Activated CD8-positive, alpha-beta memory T cell treated with anti-CD3 and anti-CD28 coated beads for 4 hours (primary cell): ENCODE measurements around the gene BRD3OS.

Experiments used
- DNase-seq, 2 donors: peaks; one replicate each; pipeline ENCODE4 v3.0.0-alpha.2; 2020; ENCODE audit warnings: low read depth in 2 of 2

BRD3OS gene

GRCh38 chr9:134004881-134005280, 20.4 kb upstream of the BRD3OS start:
- no peak for DNase-seq

DNA sequence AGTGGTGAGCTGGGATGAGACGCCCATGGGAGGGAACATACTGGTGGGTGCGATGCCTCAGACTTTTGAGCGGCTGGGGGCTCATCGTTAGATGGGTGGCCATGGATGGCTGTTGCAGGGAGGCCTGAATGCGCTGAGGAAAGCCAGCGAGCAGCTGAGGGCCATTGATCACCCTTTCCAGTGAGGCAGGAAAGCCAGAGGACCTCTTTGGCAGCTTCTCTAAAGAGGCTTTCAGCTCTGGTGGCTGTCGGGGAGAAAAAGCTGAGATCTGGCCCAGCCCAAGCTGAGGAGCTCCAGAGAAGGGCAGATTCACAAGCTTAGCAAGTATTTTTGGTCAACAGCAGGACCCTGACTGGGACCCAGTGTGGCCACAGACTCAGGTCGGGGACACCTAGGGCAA, 19.9 kb upstream of the BRD3OS start:
- no peak for DNase-seq

DNA sequence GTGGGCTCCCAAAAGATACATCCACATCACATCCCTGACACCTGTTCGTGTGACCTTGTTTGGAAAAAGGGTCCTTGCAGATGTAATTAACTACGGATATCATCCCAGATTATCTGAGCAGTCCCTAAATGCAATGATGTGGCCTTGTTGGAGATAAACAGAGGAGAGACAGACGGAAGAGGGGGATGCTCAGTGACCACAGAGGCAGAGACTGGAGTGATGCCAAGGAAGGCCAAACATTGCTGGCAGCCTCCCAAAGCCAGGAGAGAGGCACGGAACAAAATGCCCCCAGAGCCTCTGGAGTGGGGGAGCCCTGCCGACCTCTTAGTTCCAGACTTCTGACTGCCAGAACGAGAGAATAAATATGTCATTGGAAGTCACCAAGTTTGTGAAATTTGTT, 18.1 kb upstream of the BRD3OS start:
- DNase-seq = no peak

- no peak for DNase-seq
Measured at GRCh38 chr9:134007571-134007970, 17.7 kb upstream of the BRD3OS start.

- no peak for DNase-seq
Measured at GRCh38 chr9:134010310-134011173, 14.7 kb upstream of the BRD3OS start.

DNA sequence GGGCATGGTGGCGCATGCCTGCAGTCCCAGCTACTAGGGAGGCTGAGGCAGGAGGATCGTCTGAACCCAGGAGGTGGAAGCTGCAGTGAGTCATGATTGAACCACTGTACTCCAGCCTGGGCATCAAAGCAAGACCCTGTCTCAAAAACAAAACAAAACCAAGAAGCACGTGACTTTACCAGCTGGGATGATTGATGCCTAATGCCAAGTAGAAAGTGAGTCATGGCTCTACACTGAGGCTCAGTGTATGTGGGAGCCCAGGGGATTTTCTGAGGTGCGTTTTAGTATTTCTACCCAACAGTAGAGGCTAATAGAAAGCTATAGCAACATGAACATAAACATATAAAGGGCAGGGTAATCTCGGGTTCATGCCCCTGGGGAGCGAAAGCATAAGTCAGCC, 13.9 kb upstream of the BRD3OS start:
- no peak for DNase-seq

GRCh38 chr9:134014946-134015345, 10.3 kb upstream of the BRD3OS start:
- no peak for DNase-seq

- no peak for DNase-seq
Measured at GRCh38 chr9:134024214-134024792, 978 bp upstream of the BRD3OS start.

- DNase-seq = peak in 1 of 2 donors; percentile 6
Measured at GRCh38 chr9:134025606-134026541, 593 bp downstream of the BRD3OS start.

DNA sequence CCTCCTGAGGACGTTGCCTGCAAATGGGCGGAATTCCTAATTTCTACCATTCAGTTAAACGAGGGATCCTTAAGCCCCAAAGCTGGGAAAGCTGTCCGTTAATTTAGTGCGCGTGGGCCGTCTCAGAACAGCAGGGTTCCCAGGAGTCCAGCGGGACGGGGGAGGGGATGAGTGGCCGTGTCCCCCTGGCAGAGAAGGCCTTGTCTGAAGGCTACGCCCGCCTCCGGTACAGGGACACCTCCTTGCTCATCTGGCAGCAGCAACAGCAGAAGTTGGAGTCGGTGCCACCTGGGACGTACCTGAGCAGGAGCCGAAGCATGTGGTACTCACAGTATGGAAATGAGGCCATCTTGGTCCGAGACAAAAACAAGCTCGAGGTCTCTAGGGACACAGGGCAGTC, 1.3 kb downstream of the BRD3OS start:
- DNase-seq = no peak

DNA sequence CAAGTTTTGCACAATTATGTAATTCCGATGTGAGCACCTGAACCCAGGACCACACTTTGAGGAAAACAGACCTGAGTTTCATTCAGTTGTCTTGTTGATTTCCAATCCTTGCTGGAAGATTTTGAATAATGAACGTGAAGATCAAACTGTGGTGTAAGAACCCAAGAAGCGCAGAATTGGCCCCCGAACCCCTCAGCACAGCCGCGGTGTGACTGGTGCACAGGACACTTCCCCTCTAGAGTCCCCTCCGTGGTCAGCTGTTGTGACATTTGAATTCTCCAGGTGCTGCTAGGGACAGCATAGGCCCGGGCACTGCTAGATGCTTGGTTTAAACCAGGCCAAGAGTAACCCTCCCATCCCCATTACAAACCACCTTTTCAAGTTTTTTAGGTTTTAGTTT, 1.7 kb downstream of the BRD3OS start:
- DNase-seq = no peak

- no peak for DNase-seq
Measured at GRCh38 chr9:134027561-134027960, 2.3 kb downstream of the BRD3OS start.

GRCh38 chr9:134028076-134028475, 2.8 kb downstream of the BRD3OS start:
- no peak for DNase-seq

GRCh38 chr9:134028575-134029247, 3.4 kb downstream of the BRD3OS start:
- DNase-seq = no peak

- no peak for DNase-seq
Measured at GRCh38 chr9:134029248-134030226, 4.3 kb downstream of the BRD3OS start.

- DNase-seq = no peak
Measured at GRCh38 chr9:134030821-134031470, 5.7 kb downstream of the BRD3OS start.

GRCh38 chr9:134031783-134032182, 6.5 kb downstream of the BRD3OS start:
- no peak for DNase-seq

GRCh38 chr9:134032456-134033222, 7.4 kb downstream of the BRD3OS start:
- no peak for DNase-seq

GRCh38 chr9:134033516-134034214, 8.4 kb downstream of the BRD3OS start:
- no peak for DNase-seq
